HEK293 (cell line): Measurements from ENCODE around the gene SERTAD1.

Source experiments
- HOXC10 ChIP-seq: sonication (generic); formaldehyde crosslinking; IDR thresholded peaks from 2 replicates; pipeline ENCODE4 v1.8.1; 2023; ENCODE audit warnings: mild to moderate bottlenecking, missing genetic modification reagents
- REPIN1 ChIP-seq: fragments of 450-650 bp; formaldehyde crosslinking; IDR thresholded peaks from 2 replicates; pipeline ENCODE4 v1.5.1; 2017; ENCODE audit warnings: missing biosample characterization, missing genetic modification characterization, low read depth
- ZEB2 ChIP-seq: fragments of 450-650 bp; formaldehyde crosslinking; IDR thresholded peaks from 2 replicates; pipeline ENCODE4 v1.5.1; 2016; ENCODE audit warnings: missing biosample characterization, missing genetic modification characterization
- ZNF274 ChIP-seq, 2 experiments: fragments of 200-500 bp in 1 of 2; fragments of 450-650 bp in 1 of 2; sonication (Bioruptor generic) in 1 of 2; formaldehyde crosslinking in 1 of 2; IDR thresholded peaks; 2 replicates each; pipeline versions ENCODE4 v1.5.1 to v1.6.1; 2014 to 2016; ENCODE audit warnings: borderline replicate concordance in 1 of 2, inconsistent platforms in 1 of 2, low read length in 1 of 2, missing biosample characterization in 1 of 2, missing genetic modification characterization in 1 of 2
- ZNF302 ChIP-seq: fragments of 450-650 bp; formaldehyde crosslinking; IDR thresholded peaks from 2 replicates; pipeline ENCODE4 v1.5.1; 2016; ENCODE audit warnings: missing biosample characterization, missing genetic modification characterization, low read depth
- ZNF549 ChIP-seq: fragments of 450-650 bp; IDR thresholded peaks from 2 replicates; pipeline ENCODE4 v1.5.1; 2018; ENCODE audit warnings: missing biosample characterization, missing genetic modification characterization, mild to moderate bottlenecking, inconsistent platforms, moderate library complexity
- ZNF658 ChIP-seq: fragments of 450-650 bp; formaldehyde crosslinking; IDR thresholded peaks from 2 replicates; pipeline ENCODE4; 2016; ENCODE audit warnings: missing biosample characterization, missing genetic modification characterization
- ZNF747 ChIP-seq: fragments of 450-650 bp; formaldehyde crosslinking; IDR thresholded peaks from 2 replicates; pipeline ENCODE4 v1.5.1; 2016; ENCODE audit warnings: missing biosample characterization, missing genetic modification characterization
- TF ChIP-seq, protein P1 (sequence below): fragments of 450-650 bp; formaldehyde crosslinking; IDR thresholded peaks from 2 replicates; pipeline ENCODE4 v1.5.1; 2016; ENCODE audit warnings: missing biosample characterization, missing genetic modification characterization, low read depth
- TF ChIP-seq, protein P2 (sequence below): sonication (generic); formaldehyde crosslinking; IDR thresholded peaks from 2 replicates; pipeline ENCODE4 v1.8.1; 2022; ENCODE audit warnings: mild to moderate bottlenecking, moderate library complexity, missing genetic modification reagents
- TF ChIP-seq, protein P3 (sequence below): fragments of 450-650 bp; formaldehyde crosslinking; IDR thresholded peaks from 2 replicates; pipeline ENCODE4 v1.5.1; 2016; ENCODE audit warnings: missing biosample characterization, missing genetic modification characterization

DNA sequence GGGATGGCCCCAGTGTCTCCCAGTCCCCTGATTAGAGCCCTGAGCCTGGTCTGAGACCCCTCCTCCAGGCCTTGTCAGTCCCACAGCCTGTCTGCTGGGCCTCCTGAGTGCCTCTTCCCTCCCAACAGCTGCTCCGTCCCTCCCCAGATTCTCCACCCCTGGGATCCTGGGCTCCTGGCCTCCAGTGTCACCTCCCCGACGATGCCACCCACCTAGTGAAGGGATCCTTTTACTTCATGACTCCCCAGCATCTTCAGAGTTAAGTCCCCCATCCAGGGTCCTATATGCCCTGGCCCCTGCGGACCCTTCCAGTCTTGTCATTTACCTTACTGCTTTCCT lies 8.2 kb downstream of the SERTAD1 start:
- no peak for TF ChIP-seq ZNF549 (tag by site-specific recombination)
- no peak for TF ChIP-seq HOXC10 (CRISPR knock-in tag)
- no peak for TF ChIP-seq REPIN1
- TF ChIP-seq ZNF747 (tag by site-specific recombination) = no peak
- TF ChIP-seq, protein P1, sequence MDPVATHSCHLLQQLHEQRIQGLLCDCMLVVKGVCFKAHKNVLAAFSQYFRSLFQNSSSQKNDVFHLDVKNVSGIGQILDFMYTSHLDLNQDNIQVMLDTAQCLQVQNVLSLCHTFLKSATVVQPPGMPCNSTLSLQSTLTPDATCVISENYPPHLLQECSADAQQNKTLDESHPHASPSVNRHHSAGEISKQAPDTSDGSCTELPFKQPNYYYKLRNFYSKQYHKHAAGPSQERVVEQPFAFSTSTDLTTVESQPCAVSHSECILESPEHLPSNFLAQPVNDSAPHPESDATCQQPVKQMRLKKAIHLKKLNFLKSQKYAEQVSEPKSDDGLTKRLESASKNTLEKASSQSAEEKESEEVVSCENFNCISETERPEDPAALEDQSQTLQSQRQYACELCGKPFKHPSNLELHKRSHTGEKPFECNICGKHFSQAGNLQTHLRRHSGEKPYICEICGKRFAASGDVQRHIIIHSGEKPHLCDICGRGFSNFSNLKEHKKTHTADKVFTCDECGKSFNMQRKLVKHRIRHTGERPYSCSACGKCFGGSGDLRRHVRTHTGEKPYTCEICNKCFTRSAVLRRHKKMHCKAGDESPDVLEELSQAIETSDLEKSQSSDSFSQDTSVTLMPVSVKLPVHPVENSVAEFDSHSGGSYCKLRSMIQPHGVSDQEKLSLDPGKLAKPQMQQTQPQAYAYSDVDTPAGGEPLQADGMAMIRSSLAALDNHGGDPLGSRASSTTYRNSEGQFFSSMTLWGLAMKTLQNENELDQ (tag by site-specific recombination) = no peak
- TF ChIP-seq ZEB2 = no peak
- no peak for TF ChIP-seq ZNF302
- TF ChIP-seq ZNF658 (tag by site-specific recombination) = no peak
- TF ChIP-seq, protein P2, sequence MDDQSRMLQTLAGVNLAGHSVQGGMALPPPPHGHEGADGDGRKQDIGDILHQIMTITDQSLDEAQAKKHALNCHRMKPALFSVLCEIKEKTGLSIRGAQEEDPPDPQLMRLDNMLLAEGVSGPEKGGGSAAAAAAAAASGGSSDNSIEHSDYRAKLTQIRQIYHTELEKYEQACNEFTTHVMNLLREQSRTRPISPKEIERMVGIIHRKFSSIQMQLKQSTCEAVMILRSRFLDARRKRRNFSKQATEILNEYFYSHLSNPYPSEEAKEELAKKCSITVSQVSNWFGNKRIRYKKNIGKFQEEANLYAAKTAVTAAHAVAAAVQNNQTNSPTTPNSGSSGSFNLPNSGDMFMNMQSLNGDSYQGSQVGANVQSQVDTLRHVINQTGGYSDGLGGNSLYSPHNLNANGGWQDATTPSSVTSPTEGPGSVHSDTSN (CRISPR knock-in tag) = no peak
- TF ChIP-seq, protein P3, sequence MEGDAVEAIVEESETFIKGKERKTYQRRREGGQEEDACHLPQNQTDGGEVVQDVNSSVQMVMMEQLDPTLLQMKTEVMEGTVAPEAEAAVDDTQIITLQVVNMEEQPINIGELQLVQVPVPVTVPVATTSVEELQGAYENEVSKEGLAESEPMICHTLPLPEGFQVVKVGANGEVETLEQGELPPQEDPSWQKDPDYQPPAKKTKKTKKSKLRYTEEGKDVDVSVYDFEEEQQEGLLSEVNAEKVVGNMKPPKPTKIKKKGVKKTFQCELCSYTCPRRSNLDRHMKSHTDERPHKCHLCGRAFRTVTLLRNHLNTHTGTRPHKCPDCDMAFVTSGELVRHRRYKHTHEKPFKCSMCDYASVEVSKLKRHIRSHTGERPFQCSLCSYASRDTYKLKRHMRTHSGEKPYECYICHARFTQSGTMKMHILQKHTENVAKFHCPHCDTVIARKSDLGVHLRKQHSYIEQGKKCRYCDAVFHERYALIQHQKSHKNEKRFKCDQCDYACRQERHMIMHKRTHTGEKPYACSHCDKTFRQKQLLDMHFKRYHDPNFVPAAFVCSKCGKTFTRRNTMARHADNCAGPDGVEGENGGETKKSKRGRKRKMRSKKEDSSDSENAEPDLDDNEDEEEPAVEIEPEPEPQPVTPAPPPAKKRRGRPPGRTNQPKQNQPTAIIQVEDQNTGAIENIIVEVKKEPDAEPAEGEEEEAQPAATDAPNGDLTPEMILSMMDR = no peak
- TF ChIP-seq ZNF274 (IDR thresholded peaks at IDR 0.05; ENCODE audit: low read length) = no peak
- no peak for TF ChIP-seq ZNF274 (tag by site-specific recombination; IDR thresholded peaks at IDR 0.05; ENCODE audit: borderline replicate concordance)
